HG03520 (cell line): ENCODE measurements around the gene ZNF74.
"Not testable (repeated sequence)": the region's sequence is repeated elsewhere in the genome, so short reads cannot be mapped to it uniquely, and the experiment has no call there.

Experiments used
- ATAC-seq: cut with Tn5 transposase; IDR thresholded peaks from one replicate; pipeline ENCODE4 v1.9.1; 2021; ENCODE audit warnings: mild to moderate bottlenecking, moderate library complexity; ENCODE audit not compliant: unreplicated experiment

Gene ZNF74

GRCh38 chr22:20399866-20400605, 6.1 kb downstream of the ZNF74 start:
- ATAC-seq, result no peak

GRCh38 chr22:20400606-20401375, 6.8 kb downstream of the ZNF74 start:
- ATAC-seq, result no peak

- no peak for ATAC-seq
These were observed 7.5 kb downstream of the ZNF74 start for GRCh38 chr22:20401376-20402014.

GRCh38 chr22:20402960-20403778, 9.2 kb downstream of the ZNF74 start:
- ATAC-seq, result no peak

- no peak for ATAC-seq
These were observed 9.8 kb downstream of the ZNF74 start for GRCh38 chr22:20403779-20404140.

GRCh38 chr22:20404881-20405280, 10.9 kb downstream of the ZNF74 start:
- no peak for ATAC-seq

GRCh38 chr22:20405291-20405930, 11.5 kb downstream of the ZNF74 start:
- ATAC-seq, result no peak

- ATAC-seq, result no peak
These were observed 12.2 kb downstream of the ZNF74 start for GRCh38 chr22:20405931-20406685.

GRCh38 chr22:20406686-20407408, 12.9 kb downstream of the ZNF74 start:
- ATAC-seq, result no peak

- no peak for ATAC-seq
These were observed 13.9 kb downstream of the ZNF74 start for GRCh38 chr22:20407829-20408228.

GRCh38 chr22:20408891-20409290, 14.9 kb downstream of the ZNF74 start:
- ATAC-seq, result no peak

- not testable (repeated sequence) for ATAC-seq
These were observed 15.4 kb downstream of the ZNF74 start for GRCh38 chr22:20409385-20409784.

GRCh38 chr22:20412474-20413216, 18.7 kb downstream of the ZNF74 start:
- no peak for ATAC-seq

- no peak for ATAC-seq
These were observed 19.5 kb downstream of the ZNF74 start for GRCh38 chr22:20413217-20414058.

- ATAC-seq, result no peak
These were observed 20.1 kb downstream of the ZNF74 start for GRCh38 chr22:20414059-20414440.

- ATAC-seq, result no peak
These were observed 20.5 kb downstream of the ZNF74 start for GRCh38 chr22:20414450-20414849.

- not testable (repeated sequence) for ATAC-seq
These were observed 21.3 kb downstream of the ZNF74 start for GRCh38 chr22:20415241-20415640.

GRCh38 chr22:20415699-20416098, 21.7 kb downstream of the ZNF74 start:
- not testable (repeated sequence) for ATAC-seq
